K562 (cell line): ENCODE data around the gene GJA9. TPM values are rescaled to one million over a fixed set of nuclear protein-coding genes. Genes with fewer than 3 reads are reported as not detected.

Source experiments
- ATF1 ChIP-seq, 2 experiments: fragments of 450-650 bp in 1 of 2; IDR thresholded peaks; 2 replicates each; pipeline ENCODE4 v1.6.1; 2016; ENCODE audit warnings: missing compliant biosample characterization in 1 of 2, missing genetic modification characterization in 1 of 2
- BCOR ChIP-seq: fragments of 450-650 bp; IDR thresholded peaks from 2 replicates; pipeline ENCODE4 v1.6.1; 2016
- CCNT2 ChIP-seq: IDR thresholded peaks from 2 replicates; pipeline ENCODE4 v1.6.1; 2011; ENCODE audit warnings: borderline replicate concordance, low read depth, mild to moderate bottlenecking, moderate library complexity, mixed read lengths, low read length; ENCODE audit not compliant: insufficient read length; ENCODE audit errors: extremely low read depth
- EP300 ChIP-seq: IDR thresholded peaks from 2 replicates; pipeline ENCODE4 v1.6.1; 2012; ENCODE audit warnings: low read length, improper control_type of control experiment
- FOXK2 ChIP-seq, 2 experiments: fragments of 450-650 bp; IDR thresholded peaks in 1 of 2; conservative IDR thresholded peaks in 1 of 2; 2 replicates each; pipeline ENCODE4 v1.6.1; 2016; ENCODE audit warnings: low read depth in 2 of 2, mild to moderate bottlenecking in 1 of 2
- HCFC1 ChIP-seq: IDR thresholded peaks from 2 replicates; pipeline ENCODE4 v1.6.1; 2012; ENCODE audit warnings: low read depth, low read length, improper control_type of control experiment
- HNRNPLL ChIP-seq: fragments of 200-400 bp; formaldehyde crosslinking; IDR thresholded peaks from 2 replicates; pipeline ENCODE4 v1.6.1; 2017; ENCODE audit warnings: low read length, low read depth, mild to moderate bottlenecking; ENCODE audit not compliant: poor library complexity, severe bottlenecking
- MNT ChIP-seq, 2 experiments: fragments of 450-650 bp; conservative IDR thresholded peaks; 2 replicates each; pipeline ENCODE4 v1.6.1; 2017; ENCODE audit warnings: mild to moderate bottlenecking in 2 of 2, moderate library complexity in 2 of 2
- NCOA4 ChIP-seq: fragments of 450-650 bp; IDR thresholded peaks from 2 replicates; pipeline ENCODE4 v1.6.1; 2018; ENCODE audit warnings: mild to moderate bottlenecking; ENCODE audit not compliant: partially characterized antibody
- POLR2B ChIP-seq: fragments of 450-650 bp; IDR thresholded peaks from 2 replicates; pipeline ENCODE4 v1.6.1; 2018; ENCODE audit warnings: low read depth; ENCODE audit not compliant: partially characterized antibody
- RBBP5 ChIP-seq: fragments of 200-600 bp; sonication (generic); IDR thresholded peaks from 2 replicates; pipeline ENCODE4 v1.6.1; 2012; ENCODE audit warnings: borderline replicate concordance, mild to moderate bottlenecking, low read length, control low read depth, inconsistent platforms; ENCODE audit not compliant: insufficient read depth, poor library complexity, severe bottlenecking
- RREB1 ChIP-seq: fragments of 250-450 bp; sonication (Bioruptor Pico); IDR thresholded peaks from 2 replicates; pipeline ENCODE4 v1.4.0; 2020
- SPI1 ChIP-seq: IDR thresholded peaks from 2 replicates; pipeline ENCODE4 v1.6.1; 2011; ENCODE audit warnings: low read depth, low read length, control low read depth, borderline replicate concordance
- TARDBP ChIP-seq: fragments of 450-650 bp; IDR thresholded peaks from 2 replicates; pipeline ENCODE4 v1.6.1; 2016
- polyA plus RNA-seq, 8 experiments: library from polyadenylated mRNA; depleted of rRNA in 4 of 8; stranded (reverse) in 5 of 8; unstranded in 3 of 8; fragments of >200 nt; fragmentation: Nextera tagmentation in 2 of 8; fragmentation: Illumina TruSeq in 1 of 8; extraction: Ambion mirVana in 2 of 8; extraction: Trizol in 1 of 8; gene quantifications; 2 replicates each; pipeline versions ENCODE4 v1.2.1 to v1.2.3, GENCODE V29; 2011 to 2014; ENCODE audit warnings: inconsistent platforms in 1 of 8, missing spikeins in 1 of 8
- total RNA-seq, 7 experiments: library from RNA; depleted of rRNA in 6 of 7; stranded (reverse); fragments of >200 nt in 6 of 7; fragmentation: Illumina TruSeq in 2 of 7; extraction: Trizol in 2 of 7; gene quantifications; 2 replicates each; pipeline versions ENCODE4 v1.2.1 to v1.2.3, GENCODE V29; 2011 to 2021; ENCODE audit warnings: low replicate concordance in 1 of 7
- TF ChIP-seq, protein P1 (sequence below): fragments of 450-650 bp; IDR thresholded peaks from 2 replicates; pipeline ENCODE4 v1.6.1; 2016; ENCODE audit warnings: antibody characterized with exemption

GJA9 gene
- total and polyA plus RNA-seq, 9 of the 15 experiments (the other 6 are each of a cell fraction or from before 2014, with no cell fraction given) = not detected

DNA sequence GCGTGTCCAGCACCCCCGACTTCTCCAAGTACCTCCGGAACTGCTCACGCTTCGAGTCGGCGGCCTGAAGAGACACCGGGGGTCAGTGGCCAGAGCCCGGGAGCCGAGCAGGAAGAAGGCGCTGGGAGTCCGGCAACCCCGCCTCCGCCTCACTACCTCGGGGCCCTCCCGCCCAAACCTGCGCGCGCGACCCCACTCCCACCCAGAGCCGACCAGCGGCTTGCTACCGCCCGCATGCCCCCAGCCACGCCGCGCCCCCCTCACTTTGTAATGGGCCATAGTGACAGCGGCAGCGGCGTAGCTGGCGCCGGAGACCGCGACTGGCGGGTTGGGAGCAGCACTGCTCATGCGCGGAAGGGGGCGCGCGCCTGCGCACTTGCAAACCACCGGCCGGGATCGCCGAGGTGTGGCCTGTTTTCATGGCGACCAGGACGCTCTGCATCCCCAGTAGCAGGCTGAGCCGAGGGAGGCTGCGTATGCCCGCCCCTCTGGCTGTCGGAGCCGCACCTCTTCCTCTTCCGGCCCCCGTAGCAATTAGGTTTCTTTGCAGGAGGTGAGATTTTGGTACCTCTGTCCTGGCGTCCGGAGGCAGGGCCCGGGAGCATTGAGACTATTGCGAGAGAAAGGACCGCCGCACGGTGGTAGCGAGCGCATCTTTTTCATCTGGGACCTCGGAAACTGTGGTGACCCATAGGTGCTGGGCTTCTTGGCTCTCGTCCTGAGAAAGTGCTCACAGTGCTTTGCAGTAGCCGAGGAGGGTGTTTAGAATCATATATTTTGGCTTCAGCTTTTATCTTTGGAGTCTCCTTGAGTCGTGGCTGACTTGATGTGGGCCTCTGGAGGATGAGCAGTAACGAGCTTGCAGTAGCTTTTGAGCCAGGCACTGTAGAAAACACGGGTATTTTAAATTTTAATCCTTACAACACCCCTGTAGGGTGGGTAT is 8.1 kb downstream of the GJA9 start, which contains the start of gene MYCBP (continued):
- TF ChIP-seq TARDBP (0 out of 2 replicates have a peak, but pooled peaks have one; percentile 21), NCOA4 (no peak), RBBP5 (peak; percentile 84), CCNT2 (peak; percentile 89), EP300 (0 out of 2 replicates have a peak, but pooled peaks have one; percentile 27), SPI1 (peak; percentile 69), HNRNPLL (peak; percentile 99), MNT (conservative IDR thresholded peaks at IDR 0.05) (peak; percentile 83 to 93), FOXK2 (conservative IDR thresholded peaks at IDR 0.05 in 1 of 2, IDR thresholded peaks at IDR 0.05 in 1 of 2; ENCODE audit: low read depth in 2 of 2) (peak; percentile 68 to 86), RREB1 (0 out of 2 replicates have a peak, but pooled peaks have one; percentile 22), BCOR (no peak), HCFC1 (peak; percentile 70), ATF1 (CRISPR knock-in tag; IDR thresholded peaks at IDR 0.05) (no peak), ATF1 (tag; IDR thresholded peaks at IDR 0.05) (peak; percentile 71), POLR2B (peak; percentile 90)
- TF ChIP-seq, protein P1, sequence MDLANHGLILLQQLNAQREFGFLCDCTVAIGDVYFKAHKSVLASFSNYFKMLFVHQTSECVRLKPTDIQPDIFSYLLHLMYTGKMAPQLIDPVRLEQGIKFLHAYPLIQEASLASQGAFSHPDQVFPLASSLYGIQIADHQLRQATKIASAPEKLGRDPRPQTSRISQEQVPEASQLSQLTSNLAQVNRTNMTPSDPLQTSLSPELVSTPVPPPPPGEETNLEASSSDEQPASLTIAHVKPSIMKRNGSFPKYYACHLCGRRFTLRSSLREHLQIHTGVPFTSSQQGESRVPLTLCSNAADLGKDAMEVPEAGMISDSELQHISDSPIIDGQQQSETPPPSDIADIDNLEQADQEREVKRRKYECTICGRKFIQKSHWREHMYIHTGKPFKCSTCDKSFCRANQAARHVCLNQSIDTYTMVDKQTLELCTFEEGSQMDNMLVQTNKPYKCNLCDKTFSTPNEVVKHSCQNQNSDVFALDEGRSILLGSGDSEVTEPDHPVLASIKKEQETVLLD = peak; percentile 98
